Right atrium auricular region (tissue), 2 donors: Measurements from ENCODE around the gene CACNA2D3. TPM values are rescaled to one million over a fixed set of nuclear protein-coding genes. Genes with fewer than 3 reads are reported as not detected.

ENCODE experiments used
- DNase-seq: peaks from one replicate; pipeline ENCODE4 v3.0.0-alpha.2; 2019; ENCODE audit warnings: low spot score
- H3K27ac ChIP-seq, 2 donors: fragments of 200-600 bp; sonication (generic); 1 replicate in 1 of 2; 2 replicates in 1 of 2; pipeline ENCODE4 v1.5.1; 2016 to 2019
- H3K27me3 ChIP-seq, 2 donors: fragments of 200-600 bp; sonication (generic); one replicate each; pipeline versions ENCODE4 v1.5.1 to v1.6.0; 2017 to 2019
- H3K36me3 ChIP-seq: fragments of 200-600 bp; sonication (generic); one replicate; pipeline ENCODE4 v1.5.1; 2016
- H3K4me1 ChIP-seq, 2 donors: fragments of 200-600 bp; sonication (generic); one replicate each; pipeline versions ENCODE4 v1.5.1 to v1.6.0; 2017 to 2019
- H3K4me3 ChIP-seq, 2 donors: fragments of 200-600 bp; sonication (generic); 1 replicate in 1 of 2; 2 replicates in 1 of 2; pipeline ENCODE4 v1.5.1; 2017 to 2019; ENCODE audit warnings: mild to moderate bottlenecking in 1 of 2, moderate library complexity in 1 of 2
- H3K9me3 ChIP-seq, 2 donors: fragments of 200-600 bp; sonication (generic); one replicate each; pipeline ENCODE4 v1.5.1; 2019
- CTCF ChIP-seq, 2 donors: fragments of 200-600 bp; sonication (generic); IDR thresholded peaks; one replicate each; pipeline ENCODE4 v1.5.1; 2019; ENCODE audit warnings: antibody characterized with exemption in 2 of 2
- total RNA-seq, 2 donors: library from RNA; depleted of rRNA; stranded (reverse); fragments of >200 nt; gene quantifications; one replicate each; pipeline ENCODE4 v1.1.0, GENCODE V29; 2016

Gene CACNA2D3
- total RNA-seq, 2 donors from 2014 or later: 10.9 to 17.2 TPM

GRCh38 chr3:54303517-54304375 is 181.4 kb downstream of the CACNA2D3 start:
- TF ChIP-seq CTCF (IDR thresholded peaks at IDR 0.05): no peak

GRCh38 chr3:54304877-54305276 is 182.5 kb downstream of the CACNA2D3 start:
- H3K9me3 ChIP-seq: no peaks in the 10 kb centered on the region
- TF ChIP-seq CTCF (IDR thresholded peaks at IDR 0.05): no peak
- no peak overlapping the region for H3K27ac ChIP-seq
- no peaks in the 10 kb centered on the region for H3K27me3 ChIP-seq
- no peaks in the 10 kb centered on the region for H3K36me3 ChIP-seq
- DNase-seq: no peak
- H3K4me3 ChIP-seq: no peak overlapping the region
- H3K4me1 ChIP-seq: no peaks in the 10 kb centered on the region

More at GRCh38 chr3:54303517-54304375, 181.4 kb downstream of the CACNA2D3 start:
- Histone ChIP-seq H3K36me3 (no peaks in the 10 kb centered on the region), H3K9me3 (no peaks in the 10 kb centered on the region), H3K4me1 (no peaks in the 10 kb centered on the region), H3K27me3 (no peaks in the 10 kb centered on the region), H3K27ac (no peak overlapping the region), H3K4me3 (no peak overlapping the region)
- DNase-seq: no peak

DNA sequence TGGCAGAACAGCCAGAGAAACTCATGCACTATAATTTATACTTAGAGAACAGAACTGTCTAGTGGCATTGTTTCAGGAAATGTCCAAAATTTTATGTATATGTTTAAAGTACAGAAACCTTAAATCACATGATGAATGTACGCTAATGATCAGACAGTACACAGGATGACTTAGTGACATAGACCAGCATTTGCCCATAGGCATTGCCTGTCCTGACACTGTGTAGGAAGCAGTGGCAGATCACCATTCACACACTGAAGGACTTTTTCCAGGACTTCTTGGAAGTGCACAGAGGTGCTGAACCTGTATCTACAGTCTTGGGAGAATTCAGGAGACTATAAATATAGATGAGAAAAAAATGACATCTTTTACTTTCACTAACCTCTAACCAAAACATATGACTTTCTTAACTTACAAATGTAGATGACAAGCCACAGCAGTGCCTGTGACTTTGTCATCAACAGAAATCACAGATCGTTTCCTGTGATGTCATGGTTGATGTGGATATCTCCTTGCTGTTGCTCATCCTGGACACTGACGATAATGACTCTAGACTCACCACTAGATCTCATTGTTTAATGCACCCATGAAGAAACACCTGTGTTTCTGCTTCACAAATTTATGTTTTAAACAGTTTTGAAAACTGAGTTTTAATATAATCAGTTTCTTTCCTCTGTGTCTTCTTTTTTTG is 183.2 kb downstream of the CACNA2D3 start:
- Histone ChIP-seq H3K36me3 (no peaks in the 10 kb centered on the region), H3K27me3 (no peaks in the 10 kb centered on the region), H3K9me3 (no peaks in the 10 kb centered on the region), H3K4me1 (no peaks in the 10 kb centered on the region), H3K27ac (no peak overlapping the region), H3K4me3 (no peak overlapping the region)
- no peak for DNase-seq
- TF ChIP-seq CTCF (IDR thresholded peaks at IDR 0.05): no peak

GRCh38 chr3:54307566-54308180 is 185.3 kb downstream of the CACNA2D3 start:
- no peak overlapping the region for H3K4me3 ChIP-seq
- no peaks in the 10 kb centered on the region for H3K9me3 ChIP-seq
- H3K27ac ChIP-seq: no peak overlapping the region
- H3K27me3 ChIP-seq: no peaks in the 10 kb centered on the region
- H3K36me3 ChIP-seq: no peaks in the 10 kb centered on the region
- H3K4me1 ChIP-seq: no peaks in the 10 kb centered on the region
- no peak for DNase-seq
- no peak for TF ChIP-seq CTCF (IDR thresholded peaks at IDR 0.05)

DNA sequence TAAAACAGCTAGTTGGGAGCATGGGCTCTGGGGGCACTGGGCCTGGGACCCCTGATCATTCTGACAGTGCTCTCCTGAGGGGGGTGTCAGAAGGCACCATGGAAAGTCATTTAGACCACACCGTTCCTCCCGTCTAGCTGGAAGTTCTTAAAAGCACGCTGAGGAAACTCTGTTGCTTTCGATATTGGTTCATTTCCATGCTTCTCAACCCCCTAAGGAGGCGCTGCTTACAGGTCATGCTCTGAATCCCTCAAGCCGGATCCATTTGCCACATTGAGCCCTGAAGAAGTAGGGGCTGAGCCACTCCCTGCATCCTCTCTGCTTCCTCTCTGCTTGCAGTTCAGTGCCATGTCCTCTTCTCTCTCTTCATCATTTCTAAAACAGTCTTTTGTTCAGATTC is 187.2 kb downstream of the CACNA2D3 start:
- Histone ChIP-seq H3K27ac (no peak overlapping the region), H3K27me3 (no peaks in the 10 kb centered on the region), H3K4me3 (no peak overlapping the region), H3K36me3 (no peaks in the 10 kb centered on the region), H3K4me1 (no peaks in the 10 kb centered on the region), H3K9me3 (no peaks in the 10 kb centered on the region)
- no peak for TF ChIP-seq CTCF (IDR thresholded peaks at IDR 0.05)
- DNase-seq: no peak
